Panc1 (cell line): ENCODE data around the gene POU2F2.

ENCODE experiments used
- POLR2AphosphoS5 ChIP-seq: IDR thresholded peaks from 2 replicates; pipeline ENCODE4 v1.6.1; 2012; ENCODE audit warnings: mild to moderate bottlenecking, low read depth, low read length, moderate library complexity
- TCF7L2 ChIP-seq: IDR thresholded peaks from 2 replicates; pipeline ENCODE4 v1.6.1; 2011; ENCODE audit warnings: mild to moderate bottlenecking, low read depth, low read length, inconsistent platforms
- TF ChIP-seq, protein P1 (sequence below): fragments of 450-650 bp; IDR thresholded peaks from 2 replicates; pipeline ENCODE4 v1.5.1; 2017; ENCODE audit warnings: mild to moderate bottlenecking

- TF ChIP-seq, protein P1, sequence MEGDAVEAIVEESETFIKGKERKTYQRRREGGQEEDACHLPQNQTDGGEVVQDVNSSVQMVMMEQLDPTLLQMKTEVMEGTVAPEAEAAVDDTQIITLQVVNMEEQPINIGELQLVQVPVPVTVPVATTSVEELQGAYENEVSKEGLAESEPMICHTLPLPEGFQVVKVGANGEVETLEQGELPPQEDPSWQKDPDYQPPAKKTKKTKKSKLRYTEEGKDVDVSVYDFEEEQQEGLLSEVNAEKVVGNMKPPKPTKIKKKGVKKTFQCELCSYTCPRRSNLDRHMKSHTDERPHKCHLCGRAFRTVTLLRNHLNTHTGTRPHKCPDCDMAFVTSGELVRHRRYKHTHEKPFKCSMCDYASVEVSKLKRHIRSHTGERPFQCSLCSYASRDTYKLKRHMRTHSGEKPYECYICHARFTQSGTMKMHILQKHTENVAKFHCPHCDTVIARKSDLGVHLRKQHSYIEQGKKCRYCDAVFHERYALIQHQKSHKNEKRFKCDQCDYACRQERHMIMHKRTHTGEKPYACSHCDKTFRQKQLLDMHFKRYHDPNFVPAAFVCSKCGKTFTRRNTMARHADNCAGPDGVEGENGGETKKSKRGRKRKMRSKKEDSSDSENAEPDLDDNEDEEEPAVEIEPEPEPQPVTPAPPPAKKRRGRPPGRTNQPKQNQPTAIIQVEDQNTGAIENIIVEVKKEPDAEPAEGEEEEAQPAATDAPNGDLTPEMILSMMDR: no peak
- TF ChIP-seq POLR2AphosphoS5 (no peak), TCF7L2 (no peak)
Measured at GRCh38 chr19:42064432-42064831, 67.8 kb downstream of the POU2F2 start.
